HG02623 (cell line): Measurements from ENCODE around the gene XPO6.

Source experiments
- ATAC-seq: cut with Tn5 transposase; IDR thresholded peaks from one replicate; pipeline ENCODE4 v1.9.1; 2021; ENCODE audit warnings: moderate library complexity; ENCODE audit not compliant: unreplicated experiment

The XPO6 gene

DNA sequence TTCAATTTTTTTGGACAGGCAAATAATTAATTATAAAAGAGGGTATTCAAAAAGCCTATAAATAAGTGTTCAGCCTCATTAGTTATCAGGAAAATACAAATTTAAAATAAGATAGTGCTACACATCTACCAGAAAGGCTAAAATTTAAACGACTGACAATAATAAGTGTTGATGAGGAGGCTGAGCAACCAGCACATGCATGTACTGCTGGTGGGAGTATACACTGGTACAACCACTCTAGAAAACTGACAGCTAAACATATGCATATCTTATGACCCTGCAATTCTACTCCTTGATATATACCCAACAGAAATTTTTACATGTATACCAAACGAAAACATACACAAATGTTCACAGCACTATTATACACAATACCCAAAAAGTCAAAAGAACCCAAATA is 27.1 kb downstream of the XPO6 start:
- no peak for ATAC-seq

DNA sequence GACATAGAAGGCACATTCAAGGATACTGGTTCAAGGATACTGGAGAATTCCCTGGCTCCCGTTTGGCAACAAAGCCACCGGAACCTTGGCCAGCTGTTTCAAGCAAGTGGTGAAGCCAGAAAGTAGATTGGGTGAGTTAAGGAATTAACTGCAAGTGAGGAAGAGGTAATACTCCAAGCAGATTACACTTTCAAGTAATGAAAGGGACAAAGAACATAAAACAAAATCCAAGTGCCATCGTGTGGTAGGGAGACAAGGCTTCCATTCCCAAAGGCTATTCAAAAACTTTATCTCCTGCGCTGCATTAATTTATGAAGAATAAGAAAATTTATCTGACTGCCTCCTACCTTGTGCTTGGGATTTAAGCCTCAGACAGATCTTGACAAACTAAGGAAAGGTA is 27.8 kb downstream of the XPO6 start:
- ATAC-seq: no peak

DNA sequence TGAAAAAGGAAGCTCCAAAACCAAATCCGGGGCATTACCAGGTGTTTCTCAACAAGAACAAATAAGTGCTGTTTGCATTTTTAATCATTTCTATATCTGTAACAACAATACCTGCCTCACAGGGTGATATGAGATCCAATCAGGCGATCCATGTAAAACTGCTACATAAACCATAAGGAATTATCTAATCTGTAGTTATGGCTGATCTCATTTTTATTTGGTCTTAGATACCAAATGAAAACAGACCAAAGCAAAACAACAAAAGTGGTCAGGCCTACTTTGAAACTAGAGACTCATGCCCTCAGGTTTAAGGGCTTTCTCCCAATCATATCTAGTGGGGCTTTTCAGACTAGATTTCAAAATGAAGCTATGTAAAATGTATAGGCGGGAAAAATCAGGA is 28.3 kb downstream of the XPO6 start:
- ATAC-seq: no peak

DNA sequence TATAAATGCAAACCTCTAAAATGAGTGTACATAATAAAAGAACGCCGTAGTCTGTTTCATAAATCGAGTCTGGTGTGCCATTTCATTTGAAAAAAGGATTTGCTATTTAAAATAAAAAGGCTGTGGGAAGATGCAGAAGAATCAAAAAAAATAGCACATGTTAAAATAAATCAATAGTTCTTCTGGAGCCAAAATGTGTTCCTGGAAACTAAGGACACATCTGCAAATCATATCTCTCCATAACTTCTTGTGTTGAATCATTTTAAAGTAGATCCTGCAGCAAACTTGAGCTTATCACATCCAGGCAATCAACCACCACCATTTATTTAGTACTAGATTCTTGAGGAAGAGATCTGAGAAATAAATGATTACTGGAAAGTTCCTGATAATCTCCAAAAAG is 29.0 kb downstream of the XPO6 start:
- ATAC-seq: no peak

DNA sequence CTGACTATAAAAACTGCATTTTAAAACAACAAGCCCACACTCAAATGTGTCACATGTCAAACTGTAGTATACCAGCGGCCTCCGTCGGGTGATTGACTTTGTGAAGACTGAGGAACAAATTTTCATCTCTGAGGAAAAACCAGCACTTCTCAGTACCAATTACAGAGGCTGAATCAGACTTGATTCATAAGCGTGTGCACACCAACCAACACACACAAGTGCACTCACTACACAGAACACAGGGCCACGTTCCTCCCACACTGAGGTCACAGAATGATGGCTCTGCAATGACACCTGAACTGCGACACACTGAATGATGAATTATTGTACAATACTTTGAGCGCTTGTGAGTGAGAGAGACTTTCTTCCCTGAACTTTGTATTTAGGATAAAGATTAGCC is 29.6 kb downstream of the XPO6 start:
- no peak for ATAC-seq

DNA sequence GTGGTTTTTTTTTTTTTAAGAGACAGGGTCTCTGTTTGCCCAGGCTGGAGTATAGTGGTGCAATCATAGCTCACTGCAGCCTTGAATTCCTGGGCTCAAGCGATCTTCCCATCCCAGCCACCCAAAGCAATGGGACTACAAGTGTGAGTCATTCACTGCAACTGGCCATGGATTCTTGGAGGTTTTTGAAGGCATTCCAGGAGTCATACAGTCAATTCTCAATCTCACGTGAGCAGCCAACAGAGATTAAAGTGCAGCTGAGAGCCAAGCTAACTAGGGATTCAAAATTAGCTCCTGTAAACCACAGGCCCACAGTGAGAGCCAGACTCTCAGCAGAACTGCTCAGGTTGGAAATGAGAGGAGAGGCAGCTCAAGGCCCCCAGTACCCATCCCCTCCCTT is 30.2 kb downstream of the XPO6 start:
- ATAC-seq: no peak

DNA sequence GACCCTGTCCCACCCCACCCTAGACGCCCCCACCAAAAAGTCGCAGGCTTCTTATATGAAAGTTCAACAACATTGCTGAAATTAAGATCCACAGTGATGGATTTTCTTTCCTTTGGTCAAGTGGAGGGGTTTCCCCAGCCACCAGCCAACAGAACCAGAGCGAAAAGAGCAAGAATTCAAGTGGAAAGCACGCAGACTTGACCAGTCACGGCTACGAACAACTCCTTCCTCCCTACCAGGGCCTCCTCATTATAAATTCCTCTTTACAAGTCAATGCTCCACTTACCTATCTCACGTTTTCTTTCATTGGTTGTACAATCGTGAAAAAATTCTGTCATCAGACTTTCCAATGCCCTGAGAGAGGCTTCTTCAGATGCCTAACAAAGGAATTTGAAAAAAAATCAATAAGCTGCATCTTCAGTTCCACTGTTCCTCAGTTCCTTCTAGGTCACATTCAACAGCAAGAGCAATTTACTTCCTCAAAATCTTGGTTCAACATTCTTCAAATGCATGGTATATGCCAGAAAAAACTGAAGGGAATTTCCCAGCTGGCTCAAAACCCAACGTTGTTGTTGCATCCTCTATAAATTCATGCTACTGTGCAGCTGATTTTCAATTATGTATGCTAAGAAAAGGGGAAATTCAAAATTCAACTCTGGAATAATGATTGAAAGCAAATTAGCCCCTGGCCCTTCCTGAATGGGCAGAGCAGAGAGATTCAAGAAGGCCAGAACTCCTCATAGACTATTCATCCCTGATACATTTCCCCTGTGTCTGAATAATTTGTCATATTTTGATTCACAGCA is 30.9 kb downstream of the XPO6 start:
- no peak for ATAC-seq

DNA sequence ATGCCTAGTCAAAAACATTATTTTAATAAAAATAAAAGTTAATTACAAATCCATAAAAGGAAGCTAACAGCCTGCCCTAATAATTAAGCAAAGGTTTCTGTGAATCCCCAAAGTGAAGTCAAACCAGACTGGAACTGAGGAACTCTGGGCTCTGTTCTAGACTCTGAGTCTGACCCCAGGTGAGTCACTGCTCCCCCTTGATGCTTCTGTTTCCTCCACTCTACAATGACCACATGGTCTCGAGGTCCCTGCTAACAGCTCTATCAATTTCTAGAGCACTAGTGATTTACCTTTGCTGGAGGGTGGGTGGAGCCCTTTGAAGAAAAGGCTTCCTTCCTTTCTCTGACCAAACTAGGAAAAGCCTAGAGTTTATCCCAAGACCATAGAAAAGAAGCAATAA is 32.4 kb downstream of the XPO6 start:
- ATAC-seq: no peak

DNA sequence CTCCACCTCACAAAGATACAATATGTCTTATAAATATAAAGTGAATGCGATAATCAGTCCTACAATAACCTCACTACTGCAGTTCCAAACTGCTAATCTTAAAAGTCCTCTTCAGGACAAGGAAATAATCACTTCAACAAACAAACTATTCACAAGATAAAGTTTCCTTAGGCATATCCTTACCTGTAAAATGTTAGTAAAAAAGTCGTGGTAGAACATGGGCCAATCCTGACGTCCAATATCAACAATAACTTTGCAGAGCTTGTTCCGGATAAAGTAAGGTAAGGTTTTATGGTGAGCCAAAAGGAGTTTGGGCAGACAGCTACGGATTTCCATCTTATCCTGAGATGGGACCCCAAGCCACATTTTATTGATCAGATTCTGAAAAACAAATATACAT is 36.0 kb downstream of the XPO6 start:
- no peak for ATAC-seq

DNA sequence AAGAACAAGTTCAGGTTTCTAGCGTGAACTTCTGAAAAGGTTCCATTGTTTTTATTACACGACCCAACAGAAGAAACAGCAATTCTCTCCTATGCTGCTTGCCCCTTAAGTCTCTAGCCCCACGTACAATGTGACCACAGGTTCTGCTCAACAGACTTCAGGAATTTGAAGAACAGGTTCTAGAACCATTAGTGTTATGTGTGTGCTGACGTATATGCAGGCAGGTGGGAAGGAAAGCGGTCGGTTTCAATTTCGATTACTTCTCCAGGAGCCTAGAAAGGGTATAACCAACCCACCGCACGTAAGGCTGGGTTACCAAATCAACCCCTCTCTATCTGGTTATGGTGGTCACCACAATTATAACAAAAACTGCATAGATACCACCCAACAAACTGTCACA is 39.4 kb downstream of the XPO6 start:
- no peak for ATAC-seq

DNA sequence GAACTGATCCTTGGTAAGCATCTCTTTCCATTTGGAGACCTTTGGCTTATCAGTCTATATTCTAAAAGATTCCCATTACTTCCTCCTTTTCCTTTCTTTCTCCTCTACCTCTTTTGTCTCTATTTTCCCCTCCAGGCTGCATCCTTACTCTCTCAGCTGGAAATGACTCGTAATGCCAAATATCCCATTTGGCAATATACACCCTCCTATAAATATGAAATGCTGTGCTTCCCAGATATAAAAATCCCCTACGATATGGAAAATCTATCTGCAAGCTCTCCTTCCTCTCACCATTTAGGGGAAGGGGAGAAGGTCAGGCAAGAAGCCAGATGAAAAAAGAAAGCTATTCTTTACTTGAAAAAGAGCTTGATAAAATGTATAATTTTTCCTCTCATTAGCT is 39.9 kb downstream of the XPO6 start:
- no peak for ATAC-seq

DNA sequence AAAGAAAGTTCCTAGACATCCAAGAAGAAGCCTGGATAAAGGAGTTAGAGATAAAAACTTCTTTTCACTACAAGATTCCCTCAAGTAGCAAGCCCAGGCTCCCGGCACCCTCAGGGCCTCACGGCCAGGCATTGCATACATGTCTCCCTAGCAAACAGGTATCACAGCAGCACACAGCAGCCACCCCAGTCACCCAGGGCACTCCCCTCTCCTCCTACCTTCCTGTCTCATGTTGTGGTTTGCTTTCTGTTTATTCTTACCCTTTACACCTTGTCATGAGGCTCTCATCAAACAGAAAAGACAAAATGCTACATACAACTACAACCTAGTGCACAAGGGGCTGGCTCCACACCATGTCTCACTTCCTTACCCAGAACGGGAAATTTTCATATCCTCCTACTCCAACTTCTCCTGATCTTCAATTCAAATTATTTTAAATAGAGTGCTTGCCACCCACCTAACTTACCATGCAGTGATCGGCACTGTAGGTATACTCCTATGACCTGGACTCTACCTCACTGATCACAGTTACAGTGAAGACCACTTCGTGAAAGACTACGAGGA is 42.7 kb downstream of the XPO6 start:
- no peak for ATAC-seq

DNA sequence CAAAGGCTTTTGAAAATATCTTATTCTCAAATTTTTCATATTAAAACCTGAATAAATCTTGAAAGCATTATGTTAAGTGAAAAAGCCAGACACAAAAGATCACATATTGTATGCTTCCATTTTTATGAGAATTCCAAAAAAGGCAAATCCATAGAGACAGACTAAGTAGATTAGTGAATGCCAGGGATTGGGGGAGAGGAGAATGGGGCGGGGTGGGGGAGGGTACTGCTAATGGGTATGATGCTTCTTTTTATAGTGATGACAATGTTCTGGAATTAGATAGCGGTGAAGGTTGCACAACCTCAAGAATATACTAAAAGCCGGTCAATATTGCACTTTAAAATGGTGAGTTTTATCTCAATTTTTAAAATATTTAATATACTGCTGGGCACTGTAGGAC is 44.0 kb downstream of the XPO6 start:
- no peak for ATAC-seq

DNA sequence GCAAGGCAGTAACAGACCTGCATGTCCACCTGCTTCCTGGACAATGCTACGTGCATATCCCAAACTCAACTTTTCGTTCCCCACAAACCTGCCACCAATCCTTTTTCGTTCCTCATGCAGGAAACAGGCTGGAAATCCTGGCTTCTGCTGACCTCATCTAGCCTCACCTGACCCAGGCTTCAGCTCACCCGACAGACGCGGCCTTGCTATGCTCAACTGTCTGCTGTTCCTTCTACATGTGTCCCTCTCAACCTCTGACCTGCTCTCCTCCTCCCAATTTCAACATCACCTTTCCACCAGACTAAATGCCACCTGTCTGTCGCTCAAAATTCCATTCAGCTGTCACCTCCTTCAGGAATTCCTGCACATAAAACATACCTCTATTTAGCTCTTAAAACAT is 44.5 kb downstream of the XPO6 start:
- no peak for ATAC-seq

DNA sequence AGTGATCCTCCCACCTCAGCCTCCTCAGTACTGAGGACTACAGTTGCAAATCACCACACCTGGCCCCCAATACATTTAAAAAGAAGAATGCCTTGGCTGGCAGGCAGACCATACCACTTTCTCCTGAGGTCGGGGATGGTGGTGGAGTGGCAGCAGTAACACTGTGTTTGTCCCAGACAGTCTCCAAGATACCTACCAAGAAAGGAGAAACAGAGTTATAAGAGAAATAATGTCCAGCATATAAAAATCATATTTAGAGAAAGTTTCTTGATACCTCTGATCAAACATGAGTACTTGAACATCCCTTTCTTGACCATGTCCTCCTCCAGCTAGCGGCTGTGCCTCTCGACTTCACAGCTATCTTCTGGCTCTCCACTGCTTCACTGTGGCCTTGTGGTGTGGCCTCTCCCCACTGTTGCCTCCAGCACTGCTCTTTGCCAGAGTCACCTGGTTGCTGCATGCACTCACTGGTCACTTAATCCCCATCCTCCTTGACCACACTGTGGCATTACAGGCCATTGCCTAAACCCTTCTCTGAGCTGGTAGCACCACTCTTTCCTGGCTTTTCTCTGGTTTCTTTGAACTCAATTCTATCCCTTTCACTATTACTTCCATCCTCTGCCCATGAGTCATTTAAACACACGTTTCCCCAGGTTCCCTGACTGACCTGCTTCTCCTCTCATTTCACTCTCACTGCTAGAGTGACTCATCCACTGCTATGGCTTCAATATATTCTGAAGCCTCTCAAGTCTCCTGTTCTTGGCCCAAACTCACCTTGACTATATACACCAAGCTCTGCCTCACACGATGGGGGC is 45.2 kb downstream of the XPO6 start:
- no peak for ATAC-seq

DNA sequence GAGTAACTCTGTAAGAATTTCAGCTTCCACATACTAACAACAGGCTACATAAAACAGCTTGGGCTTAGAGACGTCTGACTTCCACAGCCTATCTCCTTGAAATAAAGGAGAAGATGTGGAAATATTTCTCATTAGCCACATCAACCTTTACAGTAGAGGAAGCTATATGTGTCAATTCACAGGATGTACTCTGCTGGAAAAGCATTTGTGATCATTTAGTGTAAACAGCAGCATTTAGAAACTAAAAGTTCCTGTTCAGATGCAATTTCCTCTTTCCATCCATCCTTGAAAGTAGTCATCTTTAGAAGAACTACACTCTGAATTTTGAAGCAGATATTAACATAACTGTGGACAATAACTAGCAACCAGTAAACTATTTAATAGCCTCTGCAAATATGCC is 46.2 kb downstream of the XPO6 start:
- no peak for ATAC-seq

DNA sequence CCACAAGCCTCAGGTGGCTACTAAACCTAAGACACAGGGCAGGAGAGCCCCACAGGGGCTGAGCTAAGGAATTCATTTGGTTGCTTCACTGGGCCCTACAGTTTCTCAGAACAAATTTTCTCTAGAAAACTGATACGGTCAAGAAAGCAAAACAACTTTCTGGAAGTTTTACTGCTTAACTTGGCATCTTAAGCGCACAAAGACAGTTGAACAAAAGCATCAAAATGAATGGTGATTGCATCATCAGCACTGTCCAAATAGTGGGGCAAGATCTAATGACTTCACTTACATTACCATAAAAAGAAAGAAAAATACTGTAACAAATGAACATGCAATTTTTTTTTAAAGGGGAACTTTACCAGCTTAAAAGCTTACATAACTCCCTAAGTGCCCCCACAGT is 47.6 kb downstream of the XPO6 start:
- ATAC-seq: no peak

DNA sequence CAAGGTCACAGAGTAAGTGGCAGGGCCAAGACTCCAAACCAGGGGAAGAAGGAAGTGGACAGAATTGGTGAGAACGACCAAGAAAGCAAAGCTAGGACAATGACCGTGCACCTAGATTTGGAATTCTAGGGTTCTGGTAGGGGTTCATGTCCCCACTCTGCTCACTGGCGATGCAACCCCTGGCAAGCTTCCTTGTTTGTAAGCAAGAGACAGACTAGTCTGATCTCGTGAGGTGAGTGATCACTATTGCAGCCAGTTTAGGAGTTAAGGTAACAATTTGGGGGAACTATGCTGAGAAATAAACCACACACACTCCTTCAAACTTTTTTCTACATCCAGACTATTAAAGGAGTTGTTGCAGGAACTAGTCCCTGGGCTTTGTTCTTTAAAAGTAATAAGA is 48.1 kb downstream of the XPO6 start:
- ATAC-seq: no peak

DNA sequence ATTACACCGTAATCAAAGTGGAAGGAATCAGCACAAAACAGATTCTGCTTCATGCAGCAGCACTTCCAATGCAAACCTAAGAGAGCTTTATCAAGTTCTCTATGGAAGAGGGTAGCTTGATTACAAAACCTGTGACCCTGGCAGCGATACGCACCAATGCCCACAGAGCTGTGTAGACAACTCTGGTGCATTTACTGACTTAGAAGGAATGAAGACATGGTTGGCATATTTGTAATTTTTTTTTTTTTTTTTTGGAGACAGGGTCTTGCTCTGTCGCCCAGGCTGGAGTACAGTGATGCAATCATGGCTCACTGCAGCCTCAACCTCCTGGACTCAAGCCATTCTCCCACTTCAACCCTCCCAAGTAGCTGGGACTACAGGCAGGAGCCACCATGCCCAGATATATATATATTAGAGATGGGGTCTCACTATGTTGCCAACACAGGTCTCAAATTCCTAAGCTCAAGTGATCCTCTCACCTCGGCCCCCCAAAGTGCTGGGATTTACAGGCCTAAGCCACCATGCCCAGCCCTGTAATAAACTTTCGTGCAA is 49.4 kb downstream of the XPO6 start:
- ATAC-seq: no peak

DNA sequence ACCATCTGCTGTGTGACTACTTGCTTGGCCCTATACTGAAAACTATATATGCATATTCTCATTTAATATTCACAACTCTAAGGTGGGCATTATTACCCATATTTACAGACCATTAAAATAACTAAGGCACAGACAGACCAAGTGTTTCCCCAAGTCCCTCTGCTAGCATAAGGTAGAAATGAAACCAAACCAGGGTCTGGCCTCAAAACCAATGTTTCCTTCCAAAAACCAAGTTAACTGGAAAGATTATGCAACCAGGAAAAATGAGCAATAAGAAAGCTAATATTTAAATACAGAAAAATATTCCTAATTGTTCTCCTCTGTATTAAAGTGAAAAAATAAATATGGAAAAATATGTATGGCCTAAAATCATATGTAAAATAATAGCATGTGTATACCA is 50.1 kb downstream of the XPO6 start:
- no peak for ATAC-seq

DNA sequence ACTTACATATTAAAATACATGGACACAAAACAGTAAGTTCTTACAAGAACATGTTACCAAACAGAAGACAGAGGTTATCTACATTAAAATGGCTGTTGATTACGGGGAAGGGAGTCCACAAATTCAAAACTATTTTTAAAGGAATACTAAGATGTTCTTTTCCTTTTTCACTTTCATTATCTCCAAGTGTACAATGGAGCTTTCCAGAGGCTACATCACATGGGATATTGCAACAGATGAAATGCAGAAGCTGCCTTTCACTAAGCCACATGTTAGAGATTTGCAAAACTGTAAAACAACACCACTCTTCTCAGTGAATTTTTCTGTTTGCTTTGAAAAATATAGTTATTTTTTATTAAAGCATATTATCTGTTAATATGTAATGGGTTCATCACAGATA is 53.6 kb downstream of the XPO6 start:
- ATAC-seq: no peak
